ENCODE results near the gene CCNJ. TPM values are rescaled to one million over a fixed set of nuclear protein-coding genes. Genes with fewer than 3 reads are reported as not detected.

CCNJ gene
- total and polyA plus RNA-seq, 2 experiments from 2014 or later: 14.1 to 29.6 TPM

- TF ChIP-seq EZH2 (IDR thresholded peaks at IDR 0.05; ENCODE audit: low read depth, unreplicated experiment): no peak
- no peak for TF ChIP-seq ZNF114 (CRISPR knock-in tag; IDR thresholded peaks at IDR 0.05)
- no peak for TF ChIP-seq ZNF331 (CRISPR knock-in tag; IDR thresholded peaks at IDR 0.05; ENCODE audit: low read depth)
- no peak for TF ChIP-seq STAT1 (IDR thresholded peaks at IDR 0.05; ENCODE audit: unreplicated experiment)
Observed at GRCh38 chr10:96077156-96077555, 33.8 kb downstream of the CCNJ start (continued).

GRCh38 chr10:96082153-96082552 is 38.8 kb downstream of the CCNJ start:
- no peak for ATAC-seq
- no peaks in the 10 kb centered on the region for H3K36me3 ChIP-seq (ENCODE audit: insufficient read depth)
- Mint-ChIP-seq H3K4me3 (no peak overlapping the region), H3K27me3 (ENCODE audit: insufficient read depth, low read depth, poor library complexity) (no peaks in the 10 kb centered on the region), H3K36me3 (ENCODE audit: low read depth) (no peaks in the 10 kb centered on the region), H3K4me1 (peaks cover 8% of the 10 kb centered on the region), H3K9me3 (no peaks in the 10 kb centered on the region), H3K27ac (no peak overlapping the region)
- H3K27ac ChIP-seq (ENCODE audit: low read depth): no peak overlapping the region
- H4K20me1 ChIP-seq (replicated peaks; ENCODE audit: insufficient read depth): no peaks in the 10 kb centered on the region
- no peaks in the 10 kb centered on the region for H3F3A ChIP-seq (replicated peaks; ENCODE audit: low read depth)
- H3K9me2 ChIP-seq (ENCODE audit: insufficient read depth): no peaks in the 10 kb centered on the region
- H2AFZ ChIP-seq: no peak overlapping the region
- H3K79me2 ChIP-seq (replicated peaks; ENCODE audit: insufficient read depth): no peaks in the 10 kb centered on the region
- DNase-seq (ENCODE audit: low spot score): no peak
- no peaks in the 10 kb centered on the region for H3K27me3 ChIP-seq (ENCODE audit: insufficient read depth)
- H3K4me3 ChIP-seq: no peak overlapping the region
- TF ChIP-seq STAT1 (IDR thresholded peaks at IDR 0.05; ENCODE audit: unreplicated experiment) (no peak), CTCF (conservative IDR thresholded peaks at IDR 0.05; ENCODE audit: low read depth in 2 of 2) (no peak), ETS1 (IDR thresholded peaks at IDR 0.05) (no peak)
- peaks cover 4% of the 10 kb centered on the region; the same call in 1 of the 2 replicates for H3K4me1 ChIP-seq (ENCODE audit: insufficient read depth)
- no peak overlapping the region for H3K4me2 ChIP-seq

- Histone ChIP-seq H2AFZ (no peak overlapping the region), H3K79me2 (replicated peaks; ENCODE audit: insufficient read depth) (no peaks in the 10 kb centered on the region), H3K36me3 (ENCODE audit: insufficient read depth) (no peaks in the 10 kb centered on the region), H4K20me1 (replicated peaks; ENCODE audit: insufficient read depth) (no peaks in the 10 kb centered on the region), H3K4me2 (no peak overlapping the region), H3K9me2 (ENCODE audit: insufficient read depth) (no peaks in the 10 kb centered on the region), H3K27ac (ENCODE audit: low read depth) (no peak overlapping the region), H3F3A (replicated peaks; ENCODE audit: low read depth) (no peaks in the 10 kb centered on the region), H3K27me3 (ENCODE audit: insufficient read depth) (no peaks in the 10 kb centered on the region), H3K4me3 (no peak overlapping the region), H3K4me1 (ENCODE audit: insufficient read depth) (peaks cover 3% of the 10 kb centered on the region; the same call in 1 of the 2 replicates)
- DNase-seq (ENCODE audit: low spot score): no peak
- no peaks in the 10 kb centered on the region for H3K27me3 Mint-ChIP-seq (ENCODE audit: insufficient read depth, low read depth, poor library complexity)
- no peak for ATAC-seq
- H3K4me3 Mint-ChIP-seq: no peak overlapping the region
- no peaks in the 10 kb centered on the region for H3K9me3 Mint-ChIP-seq
- H3K4me1 Mint-ChIP-seq: peaks cover 4% of the 10 kb centered on the region
- no peaks in the 10 kb centered on the region for H3K36me3 Mint-ChIP-seq (ENCODE audit: low read depth)
- TF ChIP-seq ZNF331 (CRISPR knock-in tag; IDR thresholded peaks at IDR 0.05; ENCODE audit: low read depth): no peak
- no peak overlapping the region for H3K27ac Mint-ChIP-seq
Observed at GRCh38 chr10:96082748-96083147, 39.4 kb downstream of the CCNJ start.

Data from GM23338 (cell line).